ENCODE data around the gene VAC14.

DNA sequence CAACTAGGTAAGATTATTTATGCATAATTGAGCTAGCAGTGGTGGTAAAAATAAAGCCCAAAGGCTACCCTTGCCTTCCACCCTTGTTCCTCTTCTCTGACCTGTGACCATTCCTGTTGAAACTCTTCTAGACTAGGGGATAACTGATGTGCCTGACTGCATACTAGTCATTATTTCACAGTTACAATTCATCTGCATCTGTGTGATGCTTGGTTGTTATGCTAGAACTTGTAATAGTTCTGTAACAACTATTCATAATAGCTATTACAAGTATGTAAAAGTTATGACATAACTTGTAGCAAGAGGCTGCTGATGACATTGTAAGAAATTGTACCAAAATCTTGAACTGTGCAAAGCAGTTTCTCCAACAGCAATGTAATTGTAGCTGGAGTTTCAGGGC, 2.4 kb upstream of the VAC14 start:
- TF ChIP-seq, protein P1, sequence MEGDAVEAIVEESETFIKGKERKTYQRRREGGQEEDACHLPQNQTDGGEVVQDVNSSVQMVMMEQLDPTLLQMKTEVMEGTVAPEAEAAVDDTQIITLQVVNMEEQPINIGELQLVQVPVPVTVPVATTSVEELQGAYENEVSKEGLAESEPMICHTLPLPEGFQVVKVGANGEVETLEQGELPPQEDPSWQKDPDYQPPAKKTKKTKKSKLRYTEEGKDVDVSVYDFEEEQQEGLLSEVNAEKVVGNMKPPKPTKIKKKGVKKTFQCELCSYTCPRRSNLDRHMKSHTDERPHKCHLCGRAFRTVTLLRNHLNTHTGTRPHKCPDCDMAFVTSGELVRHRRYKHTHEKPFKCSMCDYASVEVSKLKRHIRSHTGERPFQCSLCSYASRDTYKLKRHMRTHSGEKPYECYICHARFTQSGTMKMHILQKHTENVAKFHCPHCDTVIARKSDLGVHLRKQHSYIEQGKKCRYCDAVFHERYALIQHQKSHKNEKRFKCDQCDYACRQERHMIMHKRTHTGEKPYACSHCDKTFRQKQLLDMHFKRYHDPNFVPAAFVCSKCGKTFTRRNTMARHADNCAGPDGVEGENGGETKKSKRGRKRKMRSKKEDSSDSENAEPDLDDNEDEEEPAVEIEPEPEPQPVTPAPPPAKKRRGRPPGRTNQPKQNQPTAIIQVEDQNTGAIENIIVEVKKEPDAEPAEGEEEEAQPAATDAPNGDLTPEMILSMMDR (IDR thresholded peaks at IDR 0.05; ENCODE audit: low read length): no peak
- no peak for TF ChIP-seq EZH2 (IDR thresholded peaks at IDR 0.05; ENCODE audit: borderline replicate concordance, low read length)

All from OCI-LY1 (cell line).